Measurements from ENCODE around the gene NTSR1. TPM values are rescaled to one million over a fixed set of nuclear protein-coding genes. Genes with fewer than 3 reads are reported as not detected.

The NTSR1 gene
- total RNA-seq, 1 experiment from 2014 or later = 0.16 TPM

DNA sequence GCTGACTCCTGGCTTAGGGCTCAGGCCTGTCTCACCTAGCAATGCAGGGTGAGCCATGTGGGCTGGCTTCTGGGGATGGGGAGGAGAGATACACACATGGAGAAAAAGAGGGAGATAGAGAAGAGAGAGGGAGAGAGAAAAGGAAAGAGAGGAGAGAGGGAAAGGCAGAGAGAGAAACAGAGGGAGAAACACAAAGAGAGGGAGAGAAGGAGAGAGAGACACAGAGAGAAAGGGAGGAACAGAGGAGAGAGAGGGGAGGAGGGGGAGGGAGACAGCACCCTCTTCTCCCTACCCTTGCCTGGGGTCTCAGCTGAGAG, 24.8 kb downstream of the NTSR1 start:
- Mint-ChIP-seq H3K4me1 (ENCODE audit: low read depth, unreplicated experiment) (no peaks in the 10 kb centered on the region), H3K36me3 (ENCODE audit: insufficient read depth, unreplicated experiment) (no peaks in the 10 kb centered on the region), H3K9me3 (ENCODE audit: unreplicated experiment) (no peaks in the 10 kb centered on the region), H3K27ac (ENCODE audit: unreplicated experiment) (no peak overlapping the region), H3K27me3 (ENCODE audit: insufficient read depth, unreplicated experiment) (peaks cover 28% of the 10 kb centered on the region), H3K4me3 (ENCODE audit: unreplicated experiment) (no peak overlapping the region)
- TF ChIP-seq, protein P1, sequence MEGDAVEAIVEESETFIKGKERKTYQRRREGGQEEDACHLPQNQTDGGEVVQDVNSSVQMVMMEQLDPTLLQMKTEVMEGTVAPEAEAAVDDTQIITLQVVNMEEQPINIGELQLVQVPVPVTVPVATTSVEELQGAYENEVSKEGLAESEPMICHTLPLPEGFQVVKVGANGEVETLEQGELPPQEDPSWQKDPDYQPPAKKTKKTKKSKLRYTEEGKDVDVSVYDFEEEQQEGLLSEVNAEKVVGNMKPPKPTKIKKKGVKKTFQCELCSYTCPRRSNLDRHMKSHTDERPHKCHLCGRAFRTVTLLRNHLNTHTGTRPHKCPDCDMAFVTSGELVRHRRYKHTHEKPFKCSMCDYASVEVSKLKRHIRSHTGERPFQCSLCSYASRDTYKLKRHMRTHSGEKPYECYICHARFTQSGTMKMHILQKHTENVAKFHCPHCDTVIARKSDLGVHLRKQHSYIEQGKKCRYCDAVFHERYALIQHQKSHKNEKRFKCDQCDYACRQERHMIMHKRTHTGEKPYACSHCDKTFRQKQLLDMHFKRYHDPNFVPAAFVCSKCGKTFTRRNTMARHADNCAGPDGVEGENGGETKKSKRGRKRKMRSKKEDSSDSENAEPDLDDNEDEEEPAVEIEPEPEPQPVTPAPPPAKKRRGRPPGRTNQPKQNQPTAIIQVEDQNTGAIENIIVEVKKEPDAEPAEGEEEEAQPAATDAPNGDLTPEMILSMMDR (IDR thresholded peaks at IDR 0.05; ENCODE audit: insufficient read depth in 1 of 2, low read depth in 1 of 2, low read length in 1 of 2, severe bottlenecking in 1 of 2, unreplicated experiment in 1 of 2) = no peak
- BruUV-seq (replicated peaks) = no TSS peak
- ChIA-PET POLR2A (no interaction called here), CTCF (no interaction called here)
- H3K9me3 ChIP-seq = no peaks in the 10 kb centered on the region
- peaks cover 7% of the 10 kb centered on the region for H3K27me3 ChIP-seq (replicated peaks; ENCODE audit: control insufficient read depth, insufficient read depth, low read length)
- H3K4me1 ChIP-seq = no peaks in the 10 kb centered on the region
- no peak for DNase-seq
- no peak overlapping the region for H3K4me3 ChIP-seq (ENCODE audit: low read depth, low read length)
- no peaks in the 10 kb centered on the region for H3K36me3 ChIP-seq (ENCODE audit: control insufficient read depth, insufficient read depth, low read length)
- intact Hi-C loops (cut with micrococcal nuclease; ENCODE audit: unreplicated experiment) = no loop called here

DNA sequence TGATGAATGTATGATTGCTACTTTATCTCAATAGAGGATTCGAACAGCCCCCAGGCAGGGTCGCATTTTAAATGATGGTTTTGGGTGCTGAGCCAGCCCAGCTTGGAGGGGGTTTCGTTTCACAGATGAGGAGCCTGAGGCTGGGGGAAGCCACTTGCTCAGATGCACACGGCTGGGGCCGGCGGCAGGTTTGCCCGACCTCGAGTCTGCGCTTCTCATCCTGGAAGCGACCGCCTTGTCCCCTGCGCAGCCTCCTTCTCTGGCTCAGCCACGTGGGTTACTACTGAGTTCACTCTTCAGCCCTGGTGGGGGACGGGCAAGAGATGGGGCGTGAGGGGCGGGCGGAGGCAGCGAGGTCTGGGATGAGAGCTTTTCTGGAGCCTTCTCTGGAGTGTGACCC, 25.3 kb downstream of the NTSR1 start:
- H3K27ac Mint-ChIP-seq (ENCODE audit: unreplicated experiment) = no peak overlapping the region
- Histone ChIP-seq H3K4me1 (no peaks in the 10 kb centered on the region), H3K27me3 (replicated peaks; ENCODE audit: control insufficient read depth, insufficient read depth, low read length) (peaks cover 7% of the 10 kb centered on the region), H3K36me3 (ENCODE audit: control insufficient read depth, insufficient read depth, low read length) (no peaks in the 10 kb centered on the region), H3K9me3 (no peaks in the 10 kb centered on the region), H3K4me3 (ENCODE audit: low read depth, low read length) (no peak overlapping the region)
- no TSS peak for BruUV-seq (replicated peaks)
- intact Hi-C loops (cut with micrococcal nuclease; ENCODE audit: unreplicated experiment) = no loop called here
- H3K4me3 Mint-ChIP-seq (ENCODE audit: unreplicated experiment) = no peak overlapping the region
- no peaks in the 10 kb centered on the region for H3K4me1 Mint-ChIP-seq (ENCODE audit: low read depth, unreplicated experiment)
- POLR2A ChIA-PET = interaction anchor here (0.6 kb wide), 1 partner anchor 27 kb away, joined by 3 read pairs; no protein-coding TSS in a partner anchor
- CTCF ChIA-PET = no interaction called here
- DNase-seq = peak in 1 of 2 experiments; percentile 35
- no peaks in the 10 kb centered on the region for H3K36me3 Mint-ChIP-seq (ENCODE audit: insufficient read depth, unreplicated experiment)
- peaks cover 32% of the 10 kb centered on the region for H3K27me3 Mint-ChIP-seq (ENCODE audit: insufficient read depth, unreplicated experiment)
- no peaks in the 10 kb centered on the region for H3K9me3 Mint-ChIP-seq (ENCODE audit: unreplicated experiment)
- TF ChIP-seq, protein P1 (IDR thresholded peaks at IDR 0.05; ENCODE audit: insufficient read depth in 1 of 2, low read depth in 1 of 2, low read length in 1 of 2, severe bottlenecking in 1 of 2, unreplicated experiment in 1 of 2) = no peak

DNA sequence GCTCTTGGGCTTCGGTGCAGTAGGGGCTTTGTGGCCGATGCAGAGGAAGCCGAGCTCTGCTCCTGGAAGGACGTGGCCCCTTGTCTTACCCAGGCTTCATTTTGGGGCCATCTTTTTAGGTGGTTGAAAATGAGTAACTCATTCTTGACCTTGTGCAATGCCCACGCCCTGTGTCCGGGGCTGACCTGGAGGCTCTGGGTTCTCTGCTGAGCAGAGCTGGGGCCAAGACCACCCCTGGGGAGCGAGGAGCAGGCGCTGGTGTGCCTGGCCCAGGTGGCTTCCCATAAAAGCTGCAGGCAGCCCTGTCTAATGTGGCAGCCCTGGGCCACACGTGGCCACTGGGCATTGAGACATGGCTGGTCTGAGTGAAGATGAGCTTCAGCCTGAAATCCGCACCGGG, 25.7 kb downstream of the NTSR1 start:
- Mint-ChIP-seq H3K36me3 (ENCODE audit: insufficient read depth, unreplicated experiment) (no peaks in the 10 kb centered on the region), H3K9me3 (ENCODE audit: unreplicated experiment) (no peaks in the 10 kb centered on the region), H3K4me3 (ENCODE audit: unreplicated experiment) (no peak overlapping the region), H3K27me3 (ENCODE audit: insufficient read depth, unreplicated experiment) (peaks cover 31% of the 10 kb centered on the region), H3K4me1 (ENCODE audit: low read depth, unreplicated experiment) (no peaks in the 10 kb centered on the region), H3K27ac (ENCODE audit: unreplicated experiment) (no peak overlapping the region)
- TF ChIP-seq, protein P1 (IDR thresholded peaks at IDR 0.05; ENCODE audit: insufficient read depth in 1 of 2, low read depth in 1 of 2, low read length in 1 of 2, severe bottlenecking in 1 of 2, unreplicated experiment in 1 of 2) = no peak
- Histone ChIP-seq H3K27me3 (replicated peaks; ENCODE audit: control insufficient read depth, insufficient read depth, low read length) (peaks cover 5% of the 10 kb centered on the region), H3K36me3 (ENCODE audit: control insufficient read depth, insufficient read depth, low read length) (no peaks in the 10 kb centered on the region), H3K4me1 (no peaks in the 10 kb centered on the region), H3K9me3 (no peaks in the 10 kb centered on the region), H3K4me3 (ENCODE audit: low read depth, low read length) (no peak overlapping the region)
- ChIA-PET CTCF (no interaction called here), POLR2A (interaction anchor here (0.6 kb wide), 1 partner anchor 26 kb away, joined by 3 read pairs; no protein-coding TSS in a partner anchor)
- no TSS peak for BruUV-seq (replicated peaks)
- intact Hi-C loops (cut with micrococcal nuclease; ENCODE audit: unreplicated experiment) = no loop called here
- DNase-seq = peak in 1 of 2 experiments; percentile 32
